HuH-7 (cell line): ENCODE results near the gene MMP10.
A peak's percentile ranks its signal among the peaks of the same experiment; 100 is the strongest.
"Not testable (repeated sequence)": the region's sequence is repeated elsewhere in the genome, so short reads cannot be mapped to it uniquely, and the experiment has no call there.

ENCODE experiments used
- DNase-seq: peaks from one replicate; pipeline ENCODE4 v3.0.0; 2011; ENCODE audit warnings: low spot score

Gene MMP10

GRCh38 chr11:102783720-102784119 is 3.3 kb upstream of the MMP10 start:
- DNase-seq = no peak

DNA sequence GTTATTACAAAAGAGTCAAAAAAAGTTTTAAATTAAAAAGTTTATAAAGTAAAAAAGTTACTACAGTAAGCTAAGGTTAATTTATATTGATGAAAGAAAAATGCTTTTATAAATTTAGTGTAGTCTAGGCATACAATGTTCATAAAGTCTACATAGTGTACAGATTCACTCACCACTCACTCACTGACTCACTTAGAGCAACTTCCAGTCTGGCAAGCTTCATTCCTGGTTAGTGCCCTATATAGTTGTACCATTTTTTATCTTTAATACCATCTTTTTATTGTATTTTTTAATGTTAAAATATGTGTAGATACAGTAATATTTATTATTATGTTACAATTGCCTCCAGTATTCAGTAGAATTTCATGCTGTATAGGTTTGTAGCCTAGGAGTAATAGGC is 2.6 kb upstream of the MMP10 start:
- no peak for DNase-seq

DNA sequence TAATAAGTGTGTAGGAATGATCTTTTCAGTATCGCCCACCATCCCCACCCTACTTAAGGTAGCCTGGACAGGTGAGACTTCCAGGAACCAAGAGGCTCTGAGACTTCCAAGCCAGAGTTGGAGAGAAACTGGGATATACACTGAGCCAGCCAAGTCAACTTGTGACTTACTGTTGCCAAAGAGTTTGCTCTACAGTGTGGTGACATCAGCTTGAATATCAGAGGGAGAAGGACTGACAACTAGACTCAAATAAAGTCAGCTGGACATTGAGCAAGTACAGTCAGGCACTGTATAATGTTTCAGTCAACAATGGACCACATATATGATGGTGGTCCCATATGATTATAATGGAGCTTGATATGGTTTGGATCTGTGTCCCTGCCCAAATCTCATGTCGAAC is 1.2 kb upstream of the MMP10 start:
- no peak for DNase-seq

DNA sequence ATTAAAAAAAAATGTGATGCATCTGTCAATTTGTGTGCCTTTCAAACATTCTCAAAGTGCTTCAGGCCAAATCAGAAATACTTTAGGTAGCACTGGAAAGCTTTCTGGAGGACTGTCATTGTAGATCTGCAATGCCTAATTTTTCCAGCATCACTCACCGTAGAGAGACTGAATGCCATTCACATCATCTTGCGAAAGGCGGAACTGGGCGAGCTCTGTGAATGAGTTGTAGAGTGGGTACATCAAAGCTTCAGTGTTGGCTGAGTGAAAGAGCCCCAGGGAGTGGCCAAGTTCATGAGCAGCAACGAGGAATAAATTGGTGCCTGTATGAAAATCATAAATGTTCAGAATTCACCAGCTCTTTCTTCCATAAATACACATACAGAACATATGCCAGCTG is 4.0 kb downstream of the MMP10 start:
- no peak for DNase-seq

- no peak for DNase-seq
Observed at GRCh38 chr11:102773386-102773785, 7.0 kb downstream of the MMP10 start.

DNA sequence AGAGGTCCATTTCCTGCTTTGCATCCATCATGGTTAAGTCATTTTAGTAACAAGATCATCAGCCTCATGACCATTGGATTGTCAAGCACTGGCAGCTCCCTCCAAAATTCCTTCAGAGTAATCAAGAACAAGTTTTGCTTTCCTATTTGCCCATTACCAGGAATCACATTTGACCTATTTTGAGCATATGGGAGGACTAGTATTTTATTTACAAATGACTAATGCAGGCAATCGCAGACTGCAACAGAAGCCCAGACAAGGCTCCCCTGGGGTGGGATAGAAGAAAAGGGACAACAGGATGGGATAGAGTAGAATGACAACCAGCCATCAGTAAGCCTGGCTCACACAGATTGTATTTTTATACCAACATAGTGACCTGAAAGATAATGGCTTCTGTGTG is 9.1 kb downstream of the MMP10 start:
- DNase-seq = no peak

GRCh38 chr11:102770191-102770590 is 10.2 kb downstream of the MMP10 start:
- no peak for DNase-seq

- no peak for DNase-seq
Observed at GRCh38 chr11:102767800-102768199, 12.6 kb downstream of the MMP10 start.

DNA sequence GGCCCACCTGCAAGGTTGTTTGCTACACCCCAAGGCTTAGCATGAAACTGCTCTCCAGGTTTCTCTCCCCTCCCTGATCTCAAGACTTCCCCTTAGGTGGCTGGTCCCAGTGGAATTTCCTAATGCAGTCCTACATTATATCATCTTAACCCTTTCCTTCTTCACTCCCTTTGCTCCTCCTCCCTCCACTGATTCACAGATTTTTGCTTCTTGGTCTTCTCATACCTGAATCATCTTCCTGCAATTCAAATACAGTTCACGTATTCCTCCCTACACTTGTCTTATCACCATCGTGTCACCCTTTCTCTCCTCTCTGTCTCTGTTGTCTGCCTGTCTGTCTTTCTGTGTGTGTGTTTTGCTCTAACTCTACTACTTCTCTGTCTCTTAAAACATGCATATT is 17.0 kb downstream of the MMP10 start:
- DNase-seq = no peak

DNA sequence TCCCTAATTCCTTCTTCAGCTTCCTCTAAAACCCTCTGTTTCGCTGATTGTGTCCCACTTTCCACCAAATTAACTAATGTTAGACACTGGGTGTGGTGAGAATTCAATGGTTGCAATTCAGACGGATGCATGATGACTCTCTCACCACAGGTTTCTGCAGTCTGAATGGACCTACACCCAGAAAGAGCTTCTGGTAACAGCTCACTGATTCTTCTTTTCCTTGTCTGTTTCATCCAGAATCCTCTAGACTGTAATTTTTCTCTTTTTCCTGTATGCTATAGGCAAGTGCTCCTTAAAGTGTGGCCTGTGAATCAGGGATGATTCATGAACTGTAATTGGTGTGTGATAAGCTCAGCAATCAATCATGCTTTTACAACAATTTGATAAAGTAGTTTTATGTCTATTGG is 18.1 kb downstream of the MMP10 start:
- DNase-seq = no peak

- no peak for DNase-seq
Observed at GRCh38 chr11:102761646-102762238, 18.7 kb downstream of the MMP10 start.

DNA sequence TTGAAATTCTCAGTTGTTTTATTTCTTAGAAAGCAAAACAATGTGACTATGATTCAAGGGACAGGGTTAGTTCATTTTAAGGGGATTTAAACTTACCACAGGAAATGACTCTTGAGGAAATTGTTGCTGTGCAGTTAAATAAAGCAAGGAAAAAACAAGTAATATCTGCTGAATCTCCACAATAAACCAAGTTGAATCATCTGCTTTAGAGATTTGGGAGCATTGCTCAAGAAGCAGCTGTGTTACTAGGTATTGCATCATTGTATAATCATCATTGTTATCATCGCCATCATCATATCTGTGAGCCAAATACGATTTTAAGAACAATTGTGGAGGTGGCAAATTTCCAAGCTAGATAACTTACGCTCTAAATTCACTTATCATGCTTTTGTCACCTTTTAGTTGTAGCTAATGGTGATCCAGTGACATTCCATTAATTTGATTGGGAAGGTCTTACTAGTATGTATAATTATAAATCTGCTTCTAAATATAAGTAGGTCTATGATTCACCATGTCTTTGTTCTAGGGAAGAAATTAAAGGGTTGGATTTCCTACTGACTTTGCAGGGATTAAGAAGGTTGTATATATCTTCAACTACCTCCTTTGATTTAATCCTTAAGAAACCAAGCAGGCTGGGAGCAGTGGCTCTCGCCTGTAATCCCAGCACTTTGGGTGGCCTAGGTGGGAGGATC is 19.9 kb downstream of the MMP10 start:
- DNase-seq = no peak

- DNase-seq = no peak
Observed at GRCh38 chr11:102757823-102758549, 22.4 kb downstream of the MMP10 start.

GRCh38 chr11:102753267-102753666 is 27.2 kb downstream of the MMP10 start:
- no peak for DNase-seq

DNA sequence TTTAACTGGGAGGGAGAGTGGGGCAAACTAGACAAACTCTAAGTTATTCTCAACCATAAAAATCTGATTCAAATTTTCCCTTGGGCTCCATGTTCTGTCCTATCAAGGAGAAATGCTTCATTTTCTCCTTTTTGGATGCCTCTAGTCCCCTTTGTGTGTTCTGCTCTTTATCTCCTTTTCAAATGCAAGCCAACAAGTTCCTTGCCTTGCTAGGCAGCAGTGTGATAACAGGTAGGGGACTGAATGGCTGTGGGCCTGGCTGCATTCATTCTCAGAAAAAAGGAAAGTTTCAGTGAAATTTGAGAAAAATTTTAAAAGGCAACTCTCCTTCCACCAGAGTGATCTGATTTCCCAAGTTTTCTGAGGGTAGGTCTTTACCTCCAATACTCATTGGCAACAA is 28.8 kb downstream of the MMP10 start:
- no peak for DNase-seq

GRCh38 chr11:102749101-102749722 is 31.2 kb downstream of the MMP10 start:
- no peak for DNase-seq

DNA sequence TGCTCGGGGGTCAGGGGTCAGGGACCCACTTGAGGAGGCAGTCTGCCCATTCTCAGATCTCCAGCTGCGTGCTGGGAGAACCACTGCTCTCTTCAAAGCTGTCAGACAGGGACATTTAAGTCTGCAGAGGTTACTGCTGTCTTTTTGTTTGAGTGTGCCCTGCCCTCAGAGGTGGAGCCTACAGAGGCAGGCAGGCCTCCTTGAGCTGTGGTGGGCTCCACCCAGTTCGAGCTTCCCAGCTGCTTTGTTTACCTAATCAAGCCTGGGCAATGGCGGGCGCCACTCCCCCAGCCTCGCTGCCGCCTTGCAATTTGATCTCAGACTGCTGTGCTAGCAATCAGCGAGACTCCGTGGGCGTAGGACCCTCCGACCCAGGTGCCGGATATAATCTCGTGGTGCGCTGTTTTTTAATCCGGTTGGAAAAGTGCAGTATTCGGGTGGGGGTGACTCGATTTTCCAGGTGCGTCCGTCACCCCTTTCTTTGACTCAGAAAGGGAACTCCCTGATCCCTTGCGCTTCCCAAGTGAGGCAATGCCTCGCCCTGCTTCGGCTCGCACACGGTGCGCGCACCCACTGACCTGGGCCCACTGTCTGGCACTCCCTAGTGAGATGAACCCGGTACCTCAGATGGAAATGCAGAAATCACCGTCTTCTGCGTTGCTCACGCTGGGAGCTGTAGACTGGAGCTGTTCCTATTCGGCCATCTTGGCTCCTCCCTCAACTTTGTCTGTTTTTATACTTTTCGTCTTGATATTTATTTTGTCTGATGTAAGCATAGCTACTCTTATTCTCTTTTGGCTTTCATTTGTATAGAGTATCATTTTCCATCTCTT is 33.5 kb downstream of the MMP10 start:
- DNase-seq = not testable (repeated sequence)

- DNase-seq = no peak
Observed at GRCh38 chr11:102734650-102735049, 45.8 kb downstream of the MMP10 start.

DNA sequence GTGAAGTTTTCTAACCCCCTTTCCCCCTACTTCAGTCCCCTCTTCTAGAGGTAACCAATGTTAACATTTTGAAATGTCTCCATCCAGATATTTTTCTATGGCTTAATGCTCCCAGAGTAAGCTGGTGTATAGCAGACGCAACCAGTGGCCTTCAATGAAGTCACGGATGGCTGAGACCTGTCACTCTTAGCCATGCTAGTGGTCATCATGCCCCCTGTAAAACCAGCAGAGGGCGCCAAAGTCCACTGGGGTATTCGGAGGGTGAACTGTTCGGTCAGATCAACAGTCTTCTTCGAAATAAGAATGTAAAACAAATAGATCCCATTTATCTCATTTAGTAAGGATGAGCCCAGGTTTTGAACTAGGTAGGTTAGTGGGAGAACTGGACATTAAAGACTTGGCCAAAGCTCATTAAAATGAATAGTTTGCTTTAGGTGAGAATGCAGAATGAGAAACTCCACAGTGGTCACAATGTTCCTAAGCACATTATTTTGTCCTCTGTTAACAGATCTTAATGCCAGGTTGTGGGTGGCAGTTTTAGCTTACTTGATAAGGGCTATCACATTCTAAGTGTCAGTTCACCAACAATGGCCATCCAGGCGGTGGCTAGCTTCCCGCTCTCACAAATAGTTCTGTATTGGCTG is 47.1 kb downstream of the MMP10 start:
- DNase-seq = peak; percentile 61

DNA sequence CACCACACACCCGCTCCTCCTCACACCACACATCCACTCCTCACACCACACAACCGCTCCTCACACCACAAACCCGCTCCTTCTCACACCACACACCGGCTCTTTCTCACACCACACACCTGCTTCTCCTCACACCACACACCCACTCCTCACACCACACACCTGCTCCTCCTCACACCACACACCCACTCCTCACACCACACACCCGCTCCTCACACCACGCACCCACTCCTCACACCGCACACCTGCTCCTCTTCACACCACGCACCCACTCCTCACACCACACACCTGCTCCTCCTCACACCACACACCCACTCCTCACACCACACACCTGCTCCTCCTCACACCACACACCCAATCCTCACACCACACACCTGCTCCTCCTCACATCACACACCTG is 49.5 kb downstream of the MMP10 start:
- peak; percentile 8 for DNase-seq
